ENCODE measurements around the gene METTL2A. TPM values are rescaled to one million over a fixed set of nuclear protein-coding genes. Genes with fewer than 3 reads are reported as not detected.
A peak's percentile ranks its signal among the peaks of the same experiment; 100 is the strongest.
"Not testable (repeated sequence)": the region's sequence is repeated elsewhere in the genome, so short reads cannot be mapped to it uniquely, and the experiment has no call there.

METTL2A gene, protein sequence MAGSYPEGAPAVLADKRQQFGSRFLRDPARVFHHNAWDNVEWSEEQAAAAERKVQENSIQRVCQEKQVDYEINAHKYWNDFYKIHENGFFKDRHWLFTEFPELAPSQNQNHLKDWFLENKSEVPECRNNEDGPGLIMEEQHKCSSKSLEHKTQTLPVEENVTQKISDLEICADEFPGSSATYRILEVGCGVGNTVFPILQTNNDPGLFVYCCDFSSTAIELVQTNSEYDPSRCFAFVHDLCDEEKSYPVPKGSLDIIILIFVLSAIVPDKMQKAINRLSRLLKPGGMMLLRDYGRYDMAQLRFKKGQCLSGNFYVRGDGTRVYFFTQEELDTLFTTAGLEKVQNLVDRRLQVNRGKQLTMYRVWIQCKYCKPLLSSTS
- total RNA-seq (2013) = 6.8 TPM
- 1 to 10 TPM; 2.2 to 5.6 (median 3.9) TPM for polyA plus RNA-seq
- polyA minus RNA-seq = 1.9 and 3.5 TPM in 2 replicates
- 0.84 to 6.3 (median 3.1) reads per million in 11 experiments for total RNA-seq

GRCh38 chr17:62423647-62424461 lies at the start of gene METTL2A:
Gene METTL2A (plus strand): TSS chr17:62423897. CDS start chr17:62423903, 6 bp downstream.
- peaks cover 20% of the 10 kb centered on the region for H3K4me1 Mint-ChIP-seq
- TF ChIP-seq, protein P1, sequence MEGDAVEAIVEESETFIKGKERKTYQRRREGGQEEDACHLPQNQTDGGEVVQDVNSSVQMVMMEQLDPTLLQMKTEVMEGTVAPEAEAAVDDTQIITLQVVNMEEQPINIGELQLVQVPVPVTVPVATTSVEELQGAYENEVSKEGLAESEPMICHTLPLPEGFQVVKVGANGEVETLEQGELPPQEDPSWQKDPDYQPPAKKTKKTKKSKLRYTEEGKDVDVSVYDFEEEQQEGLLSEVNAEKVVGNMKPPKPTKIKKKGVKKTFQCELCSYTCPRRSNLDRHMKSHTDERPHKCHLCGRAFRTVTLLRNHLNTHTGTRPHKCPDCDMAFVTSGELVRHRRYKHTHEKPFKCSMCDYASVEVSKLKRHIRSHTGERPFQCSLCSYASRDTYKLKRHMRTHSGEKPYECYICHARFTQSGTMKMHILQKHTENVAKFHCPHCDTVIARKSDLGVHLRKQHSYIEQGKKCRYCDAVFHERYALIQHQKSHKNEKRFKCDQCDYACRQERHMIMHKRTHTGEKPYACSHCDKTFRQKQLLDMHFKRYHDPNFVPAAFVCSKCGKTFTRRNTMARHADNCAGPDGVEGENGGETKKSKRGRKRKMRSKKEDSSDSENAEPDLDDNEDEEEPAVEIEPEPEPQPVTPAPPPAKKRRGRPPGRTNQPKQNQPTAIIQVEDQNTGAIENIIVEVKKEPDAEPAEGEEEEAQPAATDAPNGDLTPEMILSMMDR (IDR thresholded peaks at IDR 0.05) = peak; percentile 36
- peak within 1 kb of the TSS; percentile 54 to 84 (median 79) for H3K4me3 ChIP-seq (replicated peaks in 1 of 3; ENCODE audit: low read depth in 2 of 3, low read length in 3 of 3)
- H3K9me3 Mint-ChIP-seq; intact Hi-C loops (cut with micrococcal nuclease); H4K20me1 ChIP-seq (ENCODE audit: insufficient read depth, low read length); H3K27me3 Mint-ChIP-seq (ENCODE audit: low read depth in 3 of 3); H3K9me3 ChIP-seq (replicated peaks in 1 of 2; ENCODE audit: control insufficient read depth in 1 of 2, insufficient read depth in 1 of 2, low read length in 2 of 2); H3K27me3 ChIP-seq (ENCODE audit: control insufficient read depth in 2 of 2, insufficient read depth in 2 of 2, low read length in 2 of 2); H3K79me2 ChIP-seq (ENCODE audit: insufficient read depth, low read length): not testable (repeated sequence)
- DNase-seq = peak; percentile 55 to 70 (median 69)
- peaks cover 13 to 14% of the 10 kb centered on the region in 2 donors for H3K4me1 ChIP-seq (ENCODE audit: control insufficient read depth in 1 of 2, insufficient read depth in 2 of 2, low read length in 2 of 2)
- H3K4me3 Mint-ChIP-seq = peak within 1 kb of the TSS; percentile 97 to 99
- under 1% methylated on average over 44 of the region's 58 CpGs for WGBS (ENCODE audit: insufficient coverage)
- H3K27ac Mint-ChIP-seq = peak within 1 kb of the TSS; percentile 62 to 93 (median 76)
- peak within 1 kb of the TSS; percentile 61 for H3K9ac ChIP-seq (ENCODE audit: insufficient read depth, low read length, poor library complexity, severe bottlenecking)
- H3K36me3 Mint-ChIP-seq = peaks cover 12 to 13% of the 10 kb centered on the region in 2 donors
- H3K27ac ChIP-seq (ENCODE audit: low read depth in 1 of 2, low read length in 2 of 2) = peak within 1 kb of the TSS; percentile 26 to 46
- H3K36me3 ChIP-seq (replicated peaks in 1 of 2; ENCODE audit: control insufficient read depth in 1 of 2, insufficient read depth in 2 of 2, low read length in 2 of 2) = peaks cover 4 to 15% of the 10 kb centered on the region in 2 donors
- H2AFZ ChIP-seq (ENCODE audit: insufficient read depth, low read depth, low read length, poor library complexity, severe bottlenecking) = peak within 1 kb of the TSS; percentile 86
- peak within 1 kb of the TSS; percentile 74 for H3K4me2 ChIP-seq (replicated peaks; ENCODE audit: extremely low read depth, low read length, poor library complexity, severe bottlenecking)

- Histone ChIP-seq H2AFZ (ENCODE audit: insufficient read depth, low read depth, low read length, poor library complexity, severe bottlenecking) (no peak within 1 kb of the TSS), H4K20me1 (ENCODE audit: insufficient read depth, low read length) (no peaks in the 10 kb centered on the region), H3K36me3 (replicated peaks in 1 of 2; ENCODE audit: control insufficient read depth in 1 of 2, insufficient read depth in 2 of 2, low read length in 2 of 2) (no peaks in the 10 kb centered on the region), H3K9me3 (replicated peaks in 1 of 2; ENCODE audit: control insufficient read depth in 1 of 2, insufficient read depth in 1 of 2, low read length in 2 of 2) (no peaks in the 10 kb centered on the region), H3K4me3 (replicated peaks in 1 of 3; ENCODE audit: low read depth in 2 of 3, low read length in 3 of 3) (no peak within 1 kb of the TSS), H3K79me2 (ENCODE audit: insufficient read depth, low read length) (no peaks in the 10 kb centered on the region), H3K27me3 (ENCODE audit: control insufficient read depth in 2 of 2, insufficient read depth in 2 of 2, low read length in 2 of 2) (peaks cover 0 to 2% of the 10 kb centered on the region in 2 donors), H3K4me1 (ENCODE audit: control insufficient read depth in 1 of 2, insufficient read depth in 2 of 2, low read length in 2 of 2) (no peaks in the 10 kb centered on the region), H3K27ac (ENCODE audit: low read depth in 1 of 2, low read length in 2 of 2) (no peak within 1 kb of the TSS), H3K9ac (ENCODE audit: insufficient read depth, low read length, poor library complexity, severe bottlenecking) (no peak within 1 kb of the TSS), H3K4me2 (replicated peaks; ENCODE audit: extremely low read depth, low read length, poor library complexity, severe bottlenecking) (no peak within 1 kb of the TSS)
- H3K36me3 Mint-ChIP-seq = no peaks in the 10 kb centered on the region
- peaks cover 2 to 17% (median 9%) of the 10 kb centered on the region in 3 donors for H3K27me3 Mint-ChIP-seq (ENCODE audit: low read depth in 3 of 3)
- no CpG with 5 or more reads among the region's 3 CpGs for WGBS (ENCODE audit: insufficient coverage)
- no peak for DNase-seq
- no peak within 1 kb of the TSS for H3K4me3 Mint-ChIP-seq
- no peak within 1 kb of the TSS for H3K27ac Mint-ChIP-seq
- TF ChIP-seq, protein P1 (IDR thresholded peaks at IDR 0.05) = no peak
- no peaks in the 10 kb centered on the region for H3K4me1 Mint-ChIP-seq
- intact Hi-C loops (cut with micrococcal nuclease) = no loop called here
- H3K9me3 Mint-ChIP-seq = peaks cover 0 to 3% (median 0%) of the 10 kb centered on the region in 7 donors
These were observed 43.4 kb upstream of the METTL2A start, which contains the start of gene EFCAB3 for GRCh38 chr17:62380253-62380652. Gene EFCAB3 (plus strand): TSS chr17:62380553. CDS start chr17:62382980, 2,427 bp downstream.
